ENCODE results near the gene ZBED1.
"Not testable (repeated sequence)": the region's sequence is repeated elsewhere in the genome, so short reads cannot be mapped to it uniquely, and the experiment has no call there.

Gene ZBED1

DNA sequence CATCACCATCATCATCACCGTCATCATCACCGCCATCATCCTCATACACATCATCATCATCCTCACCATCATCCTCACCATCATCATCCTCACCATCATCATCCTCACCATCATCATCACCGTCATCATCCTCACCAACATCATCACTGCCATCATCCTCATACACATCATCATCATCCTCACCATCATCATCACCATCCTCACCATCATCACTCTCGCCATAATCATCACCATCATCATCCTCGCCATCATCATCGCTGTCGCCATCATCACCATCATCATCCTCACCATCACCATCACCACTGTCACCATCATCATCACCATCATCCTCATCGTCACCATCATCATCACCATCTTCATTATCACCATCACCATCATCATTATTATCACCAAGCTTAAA is 19.8 kb upstream of the ZBED1 start:
- DNase-seq: no peak

DNA sequence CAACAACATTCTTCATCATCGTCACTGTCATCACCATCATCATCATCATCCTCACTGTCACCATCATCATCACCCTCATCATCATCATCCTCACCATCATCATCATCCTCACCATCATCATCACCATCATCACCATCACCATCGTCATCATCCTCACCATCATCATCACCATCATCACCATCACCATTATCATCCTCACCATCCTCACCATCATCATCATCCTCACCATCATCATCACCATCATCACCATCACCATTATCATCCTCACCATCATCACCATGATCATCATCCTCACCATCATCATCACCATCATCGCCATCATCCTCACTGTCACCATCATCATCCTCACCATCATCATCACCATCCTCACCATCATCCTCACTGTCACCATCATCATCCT is 18.9 kb upstream of the ZBED1 start:
- not testable (repeated sequence) for DNase-seq

DNA sequence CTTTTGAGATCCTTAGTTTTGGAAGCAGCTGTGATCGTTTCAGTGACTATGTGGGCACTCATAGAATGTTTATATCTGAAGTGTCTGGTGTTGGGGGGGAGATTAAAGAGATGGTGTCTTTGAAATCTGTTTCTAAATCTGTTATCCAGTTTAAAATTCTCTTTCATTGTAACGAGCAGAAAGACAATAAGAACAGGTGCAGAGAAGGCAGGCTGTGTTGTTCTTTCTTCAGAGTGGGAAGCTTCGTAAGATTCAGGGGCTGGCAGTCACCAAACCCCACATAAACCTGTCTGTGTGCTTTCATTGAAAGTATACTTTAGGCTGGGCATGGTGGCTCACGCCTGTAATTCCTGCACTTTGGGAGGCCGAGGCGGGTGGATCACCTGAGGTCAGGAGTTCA is 16.3 kb upstream of the ZBED1 start:
- no peak for DNase-seq

DNA sequence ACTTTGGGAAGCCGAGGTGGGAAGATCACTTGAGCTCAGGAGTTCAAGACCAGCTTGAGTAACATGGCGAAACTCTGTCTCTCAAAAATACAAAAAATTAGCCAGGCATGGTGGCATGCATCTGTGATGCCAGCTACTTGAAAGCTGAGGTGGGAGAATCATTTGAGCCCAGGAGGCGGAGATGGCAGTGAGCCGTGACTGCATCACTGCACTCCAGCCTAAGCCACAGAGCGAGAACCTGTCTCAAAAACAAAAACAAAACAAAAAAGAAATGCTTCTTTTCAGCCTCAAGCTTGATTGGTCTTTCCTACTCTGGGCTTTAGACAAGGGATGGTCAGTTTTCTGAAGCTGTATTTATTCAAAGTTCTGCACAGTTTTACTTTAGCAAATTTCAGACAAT is 15.8 kb upstream of the ZBED1 start:
- no peak for DNase-seq

DNA sequence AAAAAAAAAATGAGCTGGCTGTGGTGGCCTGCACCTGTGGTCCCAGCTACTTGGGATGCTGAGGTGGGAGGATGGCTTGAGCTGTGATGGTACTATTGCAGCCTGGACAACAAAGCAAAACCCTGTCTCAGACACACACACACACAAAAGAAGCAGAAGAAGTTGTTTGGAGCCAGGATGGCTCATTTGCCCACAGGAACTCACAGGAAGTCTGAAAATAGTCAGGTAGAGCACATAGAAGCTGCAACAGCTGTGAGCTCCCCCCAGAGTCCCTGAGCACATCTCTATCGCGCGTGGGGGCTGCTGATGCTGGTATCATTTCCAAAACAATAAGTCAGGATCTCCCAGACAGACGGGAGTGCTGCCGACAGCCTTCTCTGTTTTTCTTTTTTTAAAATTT is 13.4 kb upstream of the ZBED1 start:
- no peak for DNase-seq

DNA sequence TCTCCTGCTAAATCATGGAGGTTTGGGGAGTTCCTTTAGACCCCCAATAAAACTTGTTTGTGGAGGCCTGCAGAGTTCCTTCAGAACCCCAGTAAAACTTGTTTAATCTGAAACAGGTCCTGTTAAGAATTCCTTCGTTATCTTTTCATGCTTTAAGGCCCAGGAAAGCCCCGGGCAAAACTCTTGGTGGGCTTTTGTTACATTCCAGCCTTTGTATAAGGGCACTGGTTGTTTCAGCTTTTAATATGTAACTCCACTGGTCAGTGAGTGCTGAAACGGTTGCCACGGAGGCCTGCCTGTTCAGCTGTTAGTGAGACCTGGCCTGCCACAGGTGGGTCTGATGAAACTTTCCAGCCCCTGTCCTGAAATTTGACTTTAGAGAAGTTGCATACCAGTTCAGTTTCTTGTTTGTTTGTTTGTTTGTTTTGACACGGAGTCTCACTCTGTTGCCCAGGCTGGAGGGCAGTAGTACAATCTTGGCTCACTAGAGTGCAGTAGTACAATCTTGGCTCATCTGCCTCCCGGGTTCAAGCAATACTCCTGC is 12.4 kb upstream of the ZBED1 start:
- DNase-seq: no peak

DNA sequence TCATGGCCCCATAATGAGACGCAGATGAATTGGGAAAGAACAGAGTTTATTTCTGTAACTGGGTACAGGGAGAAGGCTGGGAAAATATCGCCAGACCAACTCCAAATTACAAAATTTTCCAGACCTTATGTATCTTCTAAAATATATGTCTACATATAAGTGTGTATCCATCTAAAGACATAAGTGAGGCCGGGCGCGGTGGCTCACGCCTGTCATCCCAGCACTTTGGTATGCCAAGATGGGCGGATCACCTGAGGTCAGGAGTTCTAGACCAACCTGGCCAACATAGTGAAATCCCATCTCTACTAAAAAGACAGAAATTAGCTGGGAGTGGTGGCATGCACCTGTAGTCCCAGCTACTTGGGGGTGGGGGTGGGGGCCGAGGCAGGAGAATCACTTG is 11.7 kb upstream of the ZBED1 start:
- DNase-seq: no peak

DNA sequence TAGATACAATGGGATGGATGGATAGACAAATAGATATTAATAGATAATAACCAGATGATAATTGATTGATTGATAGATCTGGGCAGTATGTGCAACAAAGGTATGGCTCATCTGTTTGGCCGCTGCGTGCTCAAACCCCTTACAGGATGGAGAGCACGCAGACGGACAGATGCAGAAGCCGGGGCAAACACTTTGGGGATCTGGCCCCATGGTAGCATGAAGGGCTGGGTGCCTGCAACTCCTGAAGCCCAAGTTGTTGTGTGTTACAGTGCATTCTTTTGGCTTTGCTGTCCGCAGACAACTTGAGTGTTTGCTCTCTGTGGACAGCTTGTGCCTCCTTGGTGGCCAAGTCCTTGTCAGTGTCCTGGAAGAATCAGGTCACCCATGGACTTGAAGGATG is 10.6 kb upstream of the ZBED1 start:
- no peak for DNase-seq

DNA sequence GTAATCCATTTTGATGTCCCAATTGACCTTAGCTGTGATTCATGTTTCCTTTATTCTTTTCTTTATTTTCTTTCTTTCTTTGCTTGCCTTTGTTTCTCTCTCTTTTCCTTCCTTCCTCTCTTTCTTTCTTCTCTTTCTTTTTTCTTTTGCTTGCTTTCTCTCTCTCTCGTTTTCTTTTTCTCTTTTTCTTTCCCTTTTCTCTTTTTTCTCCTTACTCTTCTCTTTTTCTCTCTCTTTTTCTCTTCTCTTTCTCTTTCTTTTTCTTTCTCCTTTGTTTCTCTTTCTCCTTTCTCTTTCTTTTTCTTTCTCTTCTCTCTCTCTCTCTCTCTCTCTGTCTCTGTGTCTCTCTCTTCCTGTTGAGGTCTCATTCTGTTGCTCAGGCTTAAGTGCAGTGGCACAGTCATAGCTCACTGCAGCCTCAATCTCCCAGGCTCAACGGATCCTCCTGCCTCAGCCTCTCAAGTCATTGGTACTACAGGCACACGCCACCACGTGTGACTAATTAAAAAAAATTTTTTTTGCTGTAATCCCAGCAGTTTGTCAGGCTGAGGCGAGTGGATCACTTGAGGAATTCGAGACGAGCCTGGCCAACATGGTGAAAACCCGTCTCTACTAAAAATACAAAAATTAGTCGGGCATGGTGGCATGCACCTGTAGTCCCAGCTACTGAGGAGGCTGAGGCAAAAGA is 8.0 kb upstream of the ZBED1 start:
- DNase-seq: no peak

DNA sequence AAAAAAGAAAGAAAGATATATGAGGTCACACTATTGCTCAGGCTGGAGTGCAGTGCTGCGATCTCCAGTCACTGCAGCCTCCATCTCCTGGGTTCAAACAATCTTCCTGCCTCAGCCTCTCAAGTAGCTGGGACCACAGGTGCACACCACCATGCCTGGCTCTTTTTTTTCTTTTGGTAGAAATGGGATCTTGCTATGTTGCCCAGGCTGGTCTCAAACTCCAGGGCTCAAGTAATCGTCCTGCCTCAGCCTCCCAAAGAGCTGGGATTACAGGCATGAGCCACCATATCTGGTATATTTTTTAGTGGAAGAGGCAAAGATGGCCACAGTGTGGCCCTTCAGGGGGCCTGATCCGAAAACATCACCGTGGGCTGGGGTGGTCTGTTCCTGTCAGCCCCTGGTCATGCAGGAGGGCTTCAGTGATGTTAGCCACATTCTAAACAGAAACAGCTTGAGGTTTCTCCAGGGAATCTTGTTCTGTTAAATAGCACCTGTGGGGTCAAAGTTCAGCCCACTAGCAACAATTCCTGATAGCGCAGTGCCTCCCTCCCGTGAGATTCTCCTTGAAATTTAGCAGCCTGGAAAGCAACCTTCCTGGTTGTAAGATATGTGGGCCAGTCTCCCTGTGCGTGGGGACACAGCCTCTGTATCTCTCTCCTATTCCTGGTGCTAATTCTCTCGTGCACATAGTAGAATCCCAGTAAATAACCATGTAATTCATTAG is 7.3 kb upstream of the ZBED1 start:
- no peak for DNase-seq

DNA sequence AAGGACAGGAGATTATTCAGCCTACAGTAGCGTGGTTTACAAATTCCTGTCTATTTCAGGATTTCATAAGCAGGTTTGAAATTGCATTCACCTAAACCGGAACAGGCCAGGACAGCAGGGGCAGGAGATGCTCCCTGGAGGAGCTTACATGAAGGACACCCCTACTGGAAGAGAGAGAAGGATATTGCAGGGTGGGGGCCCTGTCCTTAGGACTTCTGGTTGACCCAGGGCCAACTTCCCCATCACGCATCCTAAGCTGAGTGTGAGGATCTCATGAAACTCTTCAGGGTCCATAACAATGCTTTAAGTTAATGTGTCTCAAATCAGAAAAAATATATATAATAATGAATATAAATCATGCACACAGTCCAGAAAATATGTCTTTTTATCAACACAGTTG is 6.4 kb upstream of the ZBED1 start:
- no peak for DNase-seq

DNA sequence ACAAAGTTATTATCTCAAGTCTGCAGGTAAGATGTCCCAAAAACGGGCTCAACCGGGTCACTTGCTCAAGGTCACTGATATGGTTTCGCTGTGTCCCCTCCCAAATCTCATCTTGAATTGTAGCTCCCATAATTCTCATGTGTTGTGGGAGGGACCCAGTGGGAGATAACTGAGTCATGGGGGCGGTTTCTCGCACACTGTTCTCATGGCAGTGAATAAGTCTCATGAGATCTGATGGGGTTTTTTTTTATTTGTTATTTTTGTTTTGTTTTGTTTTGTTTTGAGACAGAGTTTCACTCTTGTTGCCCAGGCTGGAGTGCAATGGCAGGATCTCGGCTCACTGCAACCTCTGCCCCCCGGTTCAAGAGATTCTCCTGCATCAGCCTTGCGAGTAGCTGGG is 4.6 kb upstream of the ZBED1 start:
- not testable (repeated sequence) for DNase-seq

DNA sequence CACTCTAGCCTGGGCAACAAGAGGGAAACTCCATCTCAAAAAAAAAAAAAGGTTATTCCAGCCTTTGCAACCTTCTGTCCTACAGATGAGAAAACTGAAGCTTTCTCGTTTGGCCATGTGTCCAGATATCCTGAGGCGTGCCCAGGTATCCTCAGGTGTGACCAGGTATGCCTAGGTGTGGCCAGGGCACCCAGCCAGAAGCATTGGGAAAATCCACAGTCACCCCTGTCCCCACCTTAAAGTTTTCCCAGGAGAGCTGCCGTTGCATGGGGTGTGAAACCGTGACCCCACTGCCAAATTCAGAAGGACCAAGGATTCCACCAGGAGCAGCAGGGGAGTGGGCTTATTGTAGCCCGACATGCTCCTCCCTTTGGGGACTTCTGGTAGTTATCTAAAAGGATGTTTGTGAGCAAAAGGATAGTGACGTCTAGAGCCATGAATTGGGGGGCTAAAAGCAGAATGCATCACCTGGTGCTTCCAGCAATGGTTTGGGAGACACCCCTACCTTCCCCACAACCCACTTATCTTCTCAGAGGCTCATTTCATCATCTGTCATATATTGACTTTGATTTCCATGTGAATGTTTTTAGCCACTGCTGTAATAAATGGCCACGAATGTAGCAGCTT is 4.0 kb upstream of the ZBED1 start:
- no peak for DNase-seq

DNA sequence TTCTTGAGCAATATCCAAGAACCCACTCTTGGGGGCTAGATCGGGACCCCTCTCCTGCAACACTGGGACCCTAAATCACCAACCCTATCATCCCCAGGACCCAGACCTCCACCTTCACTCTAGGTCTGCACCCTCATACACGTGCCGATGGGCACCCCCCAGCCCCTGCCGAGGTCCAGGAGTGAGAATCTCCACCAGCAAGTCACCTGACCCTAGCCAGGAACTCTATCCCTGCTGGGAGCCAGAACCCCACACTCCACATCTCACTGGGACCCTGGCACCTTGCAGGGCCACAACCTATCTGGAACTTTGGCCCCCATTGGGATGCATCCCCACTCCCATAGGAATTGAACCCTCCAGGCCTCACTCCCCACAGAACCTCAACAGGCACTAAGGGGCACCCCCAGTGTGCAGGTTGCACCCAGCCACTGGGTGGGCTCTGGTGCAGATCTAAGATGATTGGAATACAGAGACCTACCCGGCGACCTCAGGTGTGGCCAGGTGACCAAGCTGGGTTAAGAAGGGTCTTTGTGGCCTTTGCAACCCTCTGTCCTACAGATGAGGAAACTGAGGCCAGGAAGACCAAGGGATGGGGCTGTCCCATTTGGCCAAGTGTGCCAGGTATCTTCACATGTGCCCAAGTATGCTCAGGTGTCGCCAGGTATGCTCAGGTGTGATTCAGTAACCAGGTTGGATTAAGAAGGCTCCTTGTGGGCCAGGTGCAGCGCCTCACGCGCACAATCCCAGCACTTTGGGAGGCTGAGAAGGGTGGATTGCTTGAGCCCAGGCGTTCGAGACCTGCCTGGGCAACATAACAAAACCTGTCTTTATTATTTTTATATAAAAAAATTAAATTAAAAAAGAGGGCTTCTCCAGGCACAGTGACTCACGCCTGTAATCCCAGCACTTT is 3.1 kb upstream of the ZBED1 start:
- no peak for DNase-seq

DNA sequence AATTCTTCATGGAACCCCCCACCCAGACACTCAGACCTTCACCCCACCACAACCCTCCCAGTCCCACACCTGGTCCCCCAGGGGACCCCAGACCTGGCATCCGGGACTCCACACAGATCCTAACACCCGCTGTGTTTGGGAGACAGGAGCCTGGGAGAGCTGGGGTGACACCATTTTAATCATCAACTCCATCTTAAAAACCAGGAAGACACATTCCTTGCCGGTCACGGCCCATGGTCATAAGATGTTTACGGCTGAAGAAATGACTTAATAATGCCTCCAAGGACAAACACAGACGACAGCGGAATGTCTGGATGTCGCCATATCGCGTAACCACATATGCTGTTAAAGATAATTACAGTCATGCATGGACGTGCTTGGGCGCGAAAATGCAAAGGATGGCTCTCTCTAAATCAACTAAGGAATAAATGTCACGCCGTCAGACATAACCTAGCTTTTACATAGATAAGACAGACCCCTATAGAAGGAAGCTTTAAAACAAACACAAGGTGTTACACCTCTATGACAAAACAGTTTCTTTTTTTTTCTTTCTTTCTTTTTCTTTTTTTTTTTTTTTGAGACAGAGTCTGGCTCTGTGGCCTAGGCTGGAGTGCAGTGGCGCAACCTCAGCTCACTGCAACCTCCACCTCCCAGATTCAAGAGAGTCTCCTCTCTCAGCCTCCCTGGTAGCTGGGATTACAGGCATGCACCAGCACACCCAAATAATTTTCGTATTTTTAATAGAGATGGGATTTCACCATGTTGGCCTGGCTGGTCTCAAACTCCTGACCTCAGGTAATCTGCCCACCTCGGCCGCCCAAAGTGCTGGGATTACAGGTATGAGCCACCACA is 2.1 kb upstream of the ZBED1 start:
- DNase-seq: no peak

DNA sequence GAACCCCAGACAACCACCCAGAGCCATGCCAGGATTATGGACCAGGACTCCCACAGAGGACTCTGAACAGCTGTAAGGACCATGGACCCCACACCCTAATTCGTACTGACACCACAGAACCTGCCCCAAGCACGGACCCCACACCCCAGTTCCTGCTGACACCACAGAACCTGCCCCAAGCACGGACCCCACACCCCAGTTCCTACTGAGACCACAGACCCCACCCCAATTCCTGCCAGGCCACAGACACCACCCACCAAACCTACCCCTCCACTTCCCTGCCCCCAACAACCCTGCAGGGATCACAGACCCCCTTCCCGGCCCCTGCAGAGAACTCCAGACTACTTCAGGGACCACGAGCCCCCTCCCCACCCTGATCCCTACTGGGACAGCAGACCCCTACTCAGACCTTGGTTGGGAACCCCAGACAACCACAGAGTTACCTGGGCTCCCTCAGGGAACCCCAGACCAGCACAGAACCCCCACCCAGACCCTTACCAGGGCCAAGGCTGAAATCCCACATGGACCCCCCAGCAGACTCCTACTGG is 1.4 kb upstream of the ZBED1 start:
- no peak for DNase-seq

DNA sequence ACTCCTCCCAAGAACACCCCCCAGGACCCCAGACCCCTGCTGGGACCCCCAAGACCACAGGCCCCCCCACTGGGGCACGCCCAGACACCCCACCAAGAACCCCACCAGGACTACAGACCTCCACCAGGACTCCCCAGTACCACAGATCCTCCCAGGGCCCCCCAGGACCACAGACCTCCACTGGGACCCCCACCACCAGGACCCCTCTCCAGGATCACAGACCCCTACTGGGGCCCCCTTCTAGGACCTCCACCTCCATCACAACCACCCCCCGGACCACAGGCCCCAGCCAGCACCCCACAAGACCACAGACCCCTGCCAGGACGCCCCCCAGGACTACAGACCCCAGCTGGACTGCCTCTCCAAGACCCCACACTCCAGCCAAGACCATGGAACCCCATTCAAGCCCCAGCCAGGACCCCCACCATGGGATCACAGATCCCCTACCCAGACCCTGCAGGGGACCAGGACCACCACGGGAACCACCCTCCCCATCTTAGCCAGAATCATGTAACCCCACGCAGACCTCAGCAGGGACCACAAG is 855 bp upstream of the ZBED1 start:
- no peak for DNase-seq

DNA sequence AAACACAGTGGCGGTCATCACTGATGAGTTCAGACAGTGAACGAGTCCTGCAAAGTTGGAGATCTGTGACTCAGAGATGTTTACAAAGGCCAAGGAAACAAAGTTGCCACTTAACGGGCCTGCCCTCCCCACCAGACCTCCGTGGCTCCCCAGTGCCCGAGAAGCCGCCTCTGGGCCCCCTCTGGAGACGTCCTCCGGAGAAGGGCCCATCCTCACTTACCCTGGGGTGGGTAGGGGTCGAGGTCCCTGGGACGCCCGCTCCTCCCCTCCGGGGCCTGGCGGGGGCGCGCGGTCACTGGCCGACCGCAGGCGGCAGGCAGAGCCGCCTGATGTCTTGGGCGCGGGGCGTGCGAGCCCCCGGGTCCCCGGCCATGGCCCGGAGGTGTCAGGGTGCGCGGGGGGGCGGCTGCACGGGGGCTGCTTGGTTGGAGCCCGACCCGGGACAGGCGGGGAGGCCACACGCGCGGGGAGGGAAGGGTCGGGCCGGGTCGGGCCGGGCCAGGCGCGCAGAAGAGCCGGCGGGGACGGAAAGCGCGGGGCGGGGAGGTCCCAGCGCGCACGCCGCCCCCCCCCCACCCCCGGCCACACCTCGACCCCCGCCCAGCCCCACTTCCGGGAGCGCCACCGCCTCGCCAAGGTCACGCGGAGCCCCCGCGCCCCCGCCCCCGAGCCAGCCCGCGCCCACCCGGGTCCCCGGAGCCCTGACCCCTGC is 529 bp downstream of the ZBED1 start:
- no peak for DNase-seq

DNA sequence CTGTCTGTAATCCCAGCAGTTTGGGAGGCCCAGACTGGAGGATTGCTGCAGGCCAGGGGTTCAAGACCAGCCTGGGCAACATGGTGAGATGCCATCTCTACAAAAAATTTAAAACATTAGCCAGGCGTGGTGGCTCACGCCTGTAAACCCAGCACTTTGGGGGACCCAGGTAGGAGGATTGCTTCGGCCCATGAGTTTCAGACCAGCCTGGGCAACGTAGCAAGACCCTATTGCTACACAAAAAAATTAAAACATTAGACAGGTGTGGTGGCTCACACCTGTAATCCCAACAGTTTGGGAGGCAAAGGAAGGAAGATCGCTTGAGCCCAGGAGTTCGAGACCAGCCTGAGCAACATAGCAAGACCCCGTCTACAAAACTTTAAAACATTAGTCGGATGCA is 1.3 kb downstream of the ZBED1 start:
- no peak for DNase-seq
